ENCODE data around the gene FAXDC2.
"Not testable (repeated sequence)": the region's sequence is repeated elsewhere in the genome, so short reads cannot be mapped to it uniquely, and the experiment has no call there.

The FAXDC2 gene

DNA sequence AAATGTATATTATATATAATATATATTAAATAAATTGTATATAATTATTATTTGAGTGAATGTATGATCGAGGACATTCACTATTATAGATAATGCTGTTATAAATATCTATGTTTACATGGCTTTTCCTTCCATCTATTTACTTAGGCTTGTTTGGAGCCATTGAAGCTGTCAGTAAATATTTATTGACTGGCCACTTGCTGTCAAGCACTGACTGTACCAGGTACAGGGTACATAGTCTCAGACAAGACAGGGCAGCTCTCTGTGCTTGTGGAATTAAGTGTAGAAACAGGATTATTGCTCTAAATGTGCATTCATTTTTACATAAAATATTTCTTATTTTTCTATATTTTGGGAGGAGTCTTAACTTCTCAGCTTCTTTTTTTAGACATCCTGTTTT, 16.4 kb downstream of the FAXDC2 start:
- Histone ChIP-seq H3K9me2 (replicated peaks; ENCODE audit: control insufficient read depth, low read length) (no peaks in the 10 kb centered on the region), H3K27ac (ENCODE audit: low read depth, low read length) (no peak overlapping the region), H3K9me3 (ENCODE audit: control insufficient read depth, insufficient read depth, low read length) (no peaks in the 10 kb centered on the region), H3F3A (ENCODE audit: control insufficient read depth, insufficient read depth) (no peaks in the 10 kb centered on the region), H3K36me3 (ENCODE audit: control insufficient read depth, low read length) (peaks cover 28% of the 10 kb centered on the region), H3K4me1 (ENCODE audit: control insufficient read depth, low read length) (peaks cover 5% of the 10 kb centered on the region), H3K27me3 (ENCODE audit: control insufficient read depth, low read length) (no peaks in the 10 kb centered on the region), H3K79me2 (ENCODE audit: control insufficient read depth, low read length) (no peaks in the 10 kb centered on the region), H3K4me3 (ENCODE audit: low read length) (no peak overlapping the region), H3K4me2 (ENCODE audit: low read length) (no peak overlapping the region), H4K20me1 (ENCODE audit: control insufficient read depth, insufficient read depth, low read depth, low read length) (no peaks in the 10 kb centered on the region)
- no peak for TF ChIP-seq EZH2phosphoT487 (IDR thresholded peaks at IDR 0.05; ENCODE audit: borderline replicate concordance, low read length)
- TF ChIP-seq, protein P1, sequence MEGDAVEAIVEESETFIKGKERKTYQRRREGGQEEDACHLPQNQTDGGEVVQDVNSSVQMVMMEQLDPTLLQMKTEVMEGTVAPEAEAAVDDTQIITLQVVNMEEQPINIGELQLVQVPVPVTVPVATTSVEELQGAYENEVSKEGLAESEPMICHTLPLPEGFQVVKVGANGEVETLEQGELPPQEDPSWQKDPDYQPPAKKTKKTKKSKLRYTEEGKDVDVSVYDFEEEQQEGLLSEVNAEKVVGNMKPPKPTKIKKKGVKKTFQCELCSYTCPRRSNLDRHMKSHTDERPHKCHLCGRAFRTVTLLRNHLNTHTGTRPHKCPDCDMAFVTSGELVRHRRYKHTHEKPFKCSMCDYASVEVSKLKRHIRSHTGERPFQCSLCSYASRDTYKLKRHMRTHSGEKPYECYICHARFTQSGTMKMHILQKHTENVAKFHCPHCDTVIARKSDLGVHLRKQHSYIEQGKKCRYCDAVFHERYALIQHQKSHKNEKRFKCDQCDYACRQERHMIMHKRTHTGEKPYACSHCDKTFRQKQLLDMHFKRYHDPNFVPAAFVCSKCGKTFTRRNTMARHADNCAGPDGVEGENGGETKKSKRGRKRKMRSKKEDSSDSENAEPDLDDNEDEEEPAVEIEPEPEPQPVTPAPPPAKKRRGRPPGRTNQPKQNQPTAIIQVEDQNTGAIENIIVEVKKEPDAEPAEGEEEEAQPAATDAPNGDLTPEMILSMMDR (IDR thresholded peaks at IDR 0.05; ENCODE audit: low read depth, low read length, poor library complexity, severe bottlenecking): no peak

DNA sequence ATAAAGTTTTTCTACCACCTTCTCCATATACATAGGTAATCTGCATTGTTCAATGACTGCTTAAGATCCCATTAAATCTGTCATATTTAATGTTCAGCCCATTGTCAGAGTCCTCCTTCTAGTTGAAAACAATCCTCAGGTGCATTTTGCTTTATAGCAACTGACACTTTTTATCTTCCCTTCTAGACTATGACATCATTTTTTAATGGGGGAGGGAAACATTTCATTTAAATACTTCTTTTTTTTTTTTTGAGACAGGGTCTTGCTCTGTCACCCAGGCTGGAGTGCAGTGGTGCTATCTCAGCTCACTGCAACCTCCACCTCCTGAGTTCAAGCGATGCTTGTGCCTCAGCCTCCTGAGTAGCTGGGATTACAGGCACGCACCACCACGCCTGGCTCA, 17.6 kb downstream of the FAXDC2 start:
- H3K36me3 ChIP-seq (ENCODE audit: control insufficient read depth, low read length): peaks cover 29% of the 10 kb centered on the region
- H3K9me2 ChIP-seq (replicated peaks; ENCODE audit: control insufficient read depth, low read length); H3K27ac ChIP-seq (ENCODE audit: low read depth, low read length); H4K20me1 ChIP-seq (ENCODE audit: control insufficient read depth, insufficient read depth, low read depth, low read length); H3K4me1 ChIP-seq (ENCODE audit: control insufficient read depth, low read length); H3K4me3 ChIP-seq (ENCODE audit: low read length); H3F3A ChIP-seq (ENCODE audit: control insufficient read depth, insufficient read depth); H3K27me3 ChIP-seq (ENCODE audit: control insufficient read depth, low read length); H3K4me2 ChIP-seq (ENCODE audit: low read length); H3K79me2 ChIP-seq (ENCODE audit: control insufficient read depth, low read length); H3K9me3 ChIP-seq (ENCODE audit: control insufficient read depth, insufficient read depth, low read length): not testable (repeated sequence)

DNA sequence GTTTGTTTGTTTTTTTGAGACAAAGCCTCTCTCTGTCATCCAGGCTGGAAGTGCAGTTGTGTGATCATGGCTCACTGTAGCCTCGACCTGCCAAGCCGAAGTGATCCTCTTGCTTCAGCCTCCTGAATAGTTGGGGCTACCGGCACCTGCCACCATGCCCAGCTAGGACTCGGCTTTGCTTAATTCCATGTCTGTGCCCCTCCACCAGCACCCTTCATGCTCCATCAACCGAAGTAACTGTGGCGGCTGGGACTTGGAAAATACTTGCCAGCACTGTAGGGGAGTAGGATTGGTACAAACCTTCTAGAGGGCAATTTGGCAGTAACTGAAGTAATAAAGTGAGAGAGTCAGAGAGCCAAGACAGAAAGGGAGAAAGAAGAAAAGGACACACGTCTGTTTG, 19.0 kb downstream of the FAXDC2 start:
- H3F3A ChIP-seq (ENCODE audit: control insufficient read depth, insufficient read depth): no peaks in the 10 kb centered on the region
- H3K9me3 ChIP-seq (ENCODE audit: control insufficient read depth, insufficient read depth, low read length): no peaks in the 10 kb centered on the region
- peaks cover 29% of the 10 kb centered on the region for H3K36me3 ChIP-seq (ENCODE audit: control insufficient read depth, low read length)
- H3K27me3 ChIP-seq (ENCODE audit: control insufficient read depth, low read length): no peaks in the 10 kb centered on the region
- no peaks in the 10 kb centered on the region for H3K79me2 ChIP-seq (ENCODE audit: control insufficient read depth, low read length)
- no peaks in the 10 kb centered on the region for H3K9me2 ChIP-seq (replicated peaks; ENCODE audit: control insufficient read depth, low read length)
- H3K4me1 ChIP-seq (ENCODE audit: control insufficient read depth, low read length): peaks cover 5% of the 10 kb centered on the region
- H3K27ac ChIP-seq (ENCODE audit: low read depth, low read length): no peak overlapping the region
- no peak overlapping the region for H3K4me3 ChIP-seq (ENCODE audit: low read length)
- no peaks in the 10 kb centered on the region for H4K20me1 ChIP-seq (ENCODE audit: control insufficient read depth, insufficient read depth, low read depth, low read length)
- TF ChIP-seq, protein P1 (IDR thresholded peaks at IDR 0.05; ENCODE audit: low read depth, low read length, poor library complexity, severe bottlenecking): no peak
- no peak for TF ChIP-seq EZH2phosphoT487 (IDR thresholded peaks at IDR 0.05; ENCODE audit: borderline replicate concordance, low read length)
- H3K4me2 ChIP-seq (ENCODE audit: low read length): no peak overlapping the region

DNA sequence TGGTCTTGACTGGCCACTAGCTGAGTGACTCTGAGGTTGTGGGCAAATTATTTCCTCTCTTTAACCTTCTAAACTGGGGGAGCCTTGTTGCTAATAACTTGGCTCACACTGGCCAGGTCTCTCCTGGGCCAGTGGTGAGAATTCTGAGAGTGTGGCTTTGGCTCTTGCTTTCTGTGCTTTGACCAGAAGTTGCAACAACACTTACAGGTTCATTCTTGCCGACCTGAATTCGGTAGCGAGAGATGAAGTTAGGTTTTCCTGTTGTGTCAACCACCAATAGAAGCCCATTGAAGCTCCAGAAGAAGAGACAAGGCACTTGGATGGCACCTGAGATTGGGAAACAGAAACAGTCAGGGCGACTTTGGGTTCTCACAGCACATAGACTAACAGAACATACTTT, 19.8 kb downstream of the FAXDC2 start:
- no peak overlapping the region for H3K27ac ChIP-seq (ENCODE audit: low read depth, low read length)
- no peak for TF ChIP-seq EZH2phosphoT487 (IDR thresholded peaks at IDR 0.05; ENCODE audit: borderline replicate concordance, low read length)
- TF ChIP-seq, protein P1 (IDR thresholded peaks at IDR 0.05; ENCODE audit: low read depth, low read length, poor library complexity, severe bottlenecking): no peak
- H3K9me2 ChIP-seq (replicated peaks; ENCODE audit: control insufficient read depth, low read length): no peaks in the 10 kb centered on the region
- H3K36me3 ChIP-seq (ENCODE audit: control insufficient read depth, low read length): peaks cover 29% of the 10 kb centered on the region
- no peak overlapping the region for H3K4me3 ChIP-seq (ENCODE audit: low read length)
- H3K79me2 ChIP-seq (ENCODE audit: control insufficient read depth, low read length): no peaks in the 10 kb centered on the region
- no peaks in the 10 kb centered on the region for H3F3A ChIP-seq (ENCODE audit: control insufficient read depth, insufficient read depth)
- no peaks in the 10 kb centered on the region for H3K9me3 ChIP-seq (ENCODE audit: control insufficient read depth, insufficient read depth, low read length)
- H3K4me2 ChIP-seq (ENCODE audit: low read length): no peak overlapping the region
- H4K20me1 ChIP-seq (ENCODE audit: control insufficient read depth, insufficient read depth, low read depth, low read length): no peaks in the 10 kb centered on the region
- no peaks in the 10 kb centered on the region for H3K27me3 ChIP-seq (ENCODE audit: control insufficient read depth, low read length)
- peaks cover 5% of the 10 kb centered on the region for H3K4me1 ChIP-seq (ENCODE audit: control insufficient read depth, low read length)
